NCI-H2227 (cell line): ENCODE measurements around the gene PVALEF.
A peak's percentile ranks its signal among the peaks of the same experiment; 100 is the strongest.

Experiments used
- DNase-seq: peaks from one replicate; lab custom pipeline; 2025; ENCODE audit not compliant: unreplicated experiment; lab: John Stamatoyannopoulos, UW

PVALEF gene

DNA sequence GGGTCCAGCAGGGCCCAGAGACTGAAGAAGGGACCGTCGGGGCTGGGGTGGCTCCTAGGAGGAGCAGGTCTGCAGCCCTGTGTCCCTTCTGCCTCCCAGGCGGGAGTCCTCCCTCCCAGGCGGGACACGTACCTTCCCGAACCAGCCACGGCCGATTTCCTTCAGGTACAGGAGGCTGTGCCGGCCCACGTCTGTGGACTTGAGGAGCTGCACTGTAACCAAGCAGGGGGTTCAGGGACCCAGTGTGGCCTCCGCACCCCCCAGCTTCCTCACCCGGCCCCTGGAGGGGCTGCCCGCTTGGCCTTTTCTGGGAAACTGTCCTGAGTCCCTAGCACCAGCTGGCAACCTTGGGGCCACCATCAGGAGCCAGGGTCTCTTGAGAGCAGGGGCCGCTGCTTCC is 37.0 kb upstream of the PVALEF start:
- no peak for DNase-seq

DNA sequence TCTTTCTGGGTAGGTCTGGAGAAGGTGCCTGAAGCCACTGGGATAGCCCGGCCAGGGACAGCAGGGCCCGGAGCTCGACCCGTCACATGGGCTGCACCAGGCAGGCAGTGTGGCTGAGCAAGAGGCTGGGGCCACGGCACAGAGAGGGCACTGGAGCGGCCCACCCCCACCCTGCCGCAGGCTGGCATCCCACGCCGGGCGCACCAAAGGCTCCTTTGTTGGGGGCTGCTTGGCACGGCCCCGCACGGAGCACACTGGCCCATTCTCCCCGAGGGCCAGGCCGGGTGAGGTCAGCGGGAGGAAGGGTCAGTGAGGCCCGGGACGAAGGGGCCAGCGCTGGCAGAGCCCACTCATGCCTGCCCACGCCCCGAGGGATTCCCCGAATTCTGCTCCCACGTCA is 36.5 kb upstream of the PVALEF start:
- no peak for DNase-seq

DNA sequence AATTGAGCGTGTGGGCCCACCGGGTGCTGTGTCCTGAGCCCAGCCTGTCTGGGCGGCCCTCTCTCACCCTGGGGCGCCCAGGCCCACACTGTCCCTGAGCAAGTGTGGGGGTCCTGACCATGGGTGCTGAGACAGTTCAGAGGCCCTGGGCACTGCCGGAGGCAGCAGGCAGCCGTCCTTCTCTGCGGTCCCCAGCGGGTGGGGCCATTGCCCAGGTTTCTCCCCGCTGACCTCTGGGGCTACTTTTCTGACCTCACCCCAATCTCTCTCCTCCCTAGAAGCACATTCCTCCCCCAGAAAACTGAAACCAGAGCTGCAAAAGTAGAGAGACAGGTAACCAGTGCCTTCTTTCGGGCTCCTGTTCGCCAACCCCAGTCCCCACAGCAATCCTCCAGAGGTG is 36.0 kb upstream of the PVALEF start:
- no peak for DNase-seq

DNA sequence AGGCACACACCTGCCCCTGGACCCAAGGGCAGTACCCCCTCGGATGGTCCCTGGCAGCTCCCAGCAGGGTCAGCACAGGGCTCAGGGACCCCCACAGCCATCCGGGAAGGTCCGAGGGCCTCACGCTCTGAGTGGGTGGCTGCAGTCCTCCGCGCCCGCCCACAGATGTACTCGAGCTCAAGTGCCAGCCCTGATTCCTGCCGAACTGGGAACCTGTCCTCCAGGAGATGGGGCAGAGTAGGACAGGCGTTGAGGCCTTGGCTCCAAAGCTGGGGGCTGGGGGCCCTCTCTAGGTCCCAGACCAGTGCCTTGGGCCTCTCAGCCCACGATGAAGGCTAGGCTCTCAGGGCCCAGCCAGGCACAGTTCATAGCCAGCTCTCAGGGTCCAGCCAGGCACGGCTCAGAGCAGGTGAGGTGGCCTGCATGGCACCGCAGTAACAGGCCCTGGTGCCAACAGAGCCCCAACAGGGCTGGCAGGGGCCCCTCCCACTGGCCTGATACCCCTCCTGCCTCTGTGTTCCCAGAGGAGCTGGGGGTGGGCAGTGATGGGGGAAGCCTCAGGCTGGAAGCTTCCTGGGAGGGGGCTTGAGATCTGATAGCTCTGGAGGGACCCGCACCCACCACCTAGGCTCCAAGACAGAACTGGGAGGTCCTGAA is 35.5 kb upstream of the PVALEF start:
- DNase-seq: no peak

DNA sequence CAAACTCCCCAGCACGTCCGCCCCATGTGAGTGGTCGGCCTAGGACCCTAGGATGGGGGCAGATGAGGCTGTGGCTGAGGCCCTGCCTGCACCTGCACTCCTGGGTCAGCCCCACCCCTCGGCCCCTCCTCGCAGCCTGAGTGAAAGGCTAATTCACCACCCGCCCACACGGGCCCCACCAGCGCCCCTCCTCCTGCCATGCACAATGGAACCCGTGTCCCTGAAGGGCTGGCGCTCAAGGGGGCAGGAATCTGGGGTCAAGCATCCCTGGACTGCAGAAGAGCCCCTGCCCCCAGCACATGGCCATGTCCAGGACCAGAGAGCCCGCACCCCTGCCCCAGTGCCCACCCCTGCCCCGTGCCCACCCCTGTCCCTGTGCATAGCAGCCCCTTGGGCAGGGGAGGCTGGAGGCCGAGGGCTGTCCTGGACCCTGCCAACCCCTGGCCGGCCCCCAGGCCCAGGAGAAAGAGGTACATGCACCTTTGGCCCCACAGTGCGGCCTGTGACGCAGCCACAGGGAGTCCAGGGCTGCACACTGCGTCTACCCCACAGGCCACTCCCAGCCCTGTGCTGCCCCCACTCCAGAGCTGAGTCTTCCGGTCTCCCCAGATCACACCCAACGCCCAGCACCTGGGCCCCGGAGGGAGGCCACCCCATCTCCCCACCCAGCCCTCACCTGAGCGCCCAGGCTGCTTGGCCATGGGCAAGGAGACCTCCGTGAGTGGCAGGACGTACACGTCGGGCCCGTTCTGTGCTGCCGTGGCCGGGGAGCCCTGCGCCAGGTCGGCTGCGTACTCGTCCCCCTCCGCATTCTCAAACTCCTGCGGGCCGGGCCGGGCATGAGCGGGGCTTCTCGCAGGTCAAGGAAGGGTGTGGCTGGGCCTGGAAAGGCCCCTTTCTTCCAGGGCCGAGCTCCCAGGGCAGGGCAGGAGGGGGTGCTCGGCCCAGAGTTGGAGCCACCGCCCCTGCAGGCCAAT is 34.6 kb upstream of the PVALEF start:
- DNase-seq: no peak

DNA sequence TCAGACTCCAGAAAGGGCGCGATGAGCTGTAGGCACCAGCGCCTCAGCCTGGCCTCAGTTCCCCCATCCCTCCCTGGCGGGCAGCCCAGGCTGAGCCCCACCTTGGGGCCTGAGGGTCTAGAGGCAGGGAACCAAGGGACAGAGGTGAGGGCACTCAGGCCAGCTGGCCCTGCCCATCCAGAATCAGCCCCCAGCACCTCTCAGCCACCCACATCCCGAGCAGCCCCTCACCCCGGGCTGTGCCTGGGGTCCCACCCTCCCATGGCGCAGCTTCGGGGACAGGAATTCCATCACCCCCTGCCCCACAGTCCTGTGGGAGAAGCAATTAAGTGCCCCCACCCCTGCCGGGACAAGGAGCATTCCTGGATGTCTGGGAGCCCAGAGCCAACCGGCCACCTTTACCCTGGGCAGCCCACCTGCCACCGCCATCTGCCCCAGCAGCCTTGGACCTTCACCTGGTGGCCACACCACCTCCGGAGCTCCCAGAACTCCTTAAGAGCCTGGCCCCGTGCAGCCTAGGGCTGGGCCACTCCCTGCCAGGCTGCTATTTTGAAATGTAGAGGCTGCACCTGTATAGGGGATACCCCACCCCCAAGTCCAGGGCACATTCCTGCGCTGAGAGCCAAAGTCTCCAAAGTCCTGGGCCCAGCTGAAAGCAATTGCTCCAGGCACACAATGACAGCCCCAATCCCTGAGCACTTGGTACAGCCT is 33.7 kb upstream of the PVALEF start:
- DNase-seq: no peak

DNA sequence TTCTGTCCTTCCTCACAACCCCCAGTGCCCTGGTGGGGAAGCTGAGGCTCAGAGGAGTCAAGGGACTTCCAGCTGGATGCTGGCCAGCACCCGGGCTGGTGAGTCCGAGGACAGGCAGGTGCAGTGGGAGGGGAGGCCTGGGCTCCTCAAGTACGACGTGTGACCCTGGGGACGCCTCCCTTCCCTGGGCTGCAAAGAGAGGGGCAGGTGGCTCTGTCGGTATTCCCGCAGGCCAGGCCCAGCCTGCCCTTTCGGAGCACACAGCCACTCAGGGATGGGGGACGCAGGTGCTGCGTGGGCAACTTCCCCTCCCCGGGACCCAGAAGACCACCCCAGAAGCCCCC is 33.1 kb upstream of the PVALEF start:
- DNase-seq: no peak

DNA sequence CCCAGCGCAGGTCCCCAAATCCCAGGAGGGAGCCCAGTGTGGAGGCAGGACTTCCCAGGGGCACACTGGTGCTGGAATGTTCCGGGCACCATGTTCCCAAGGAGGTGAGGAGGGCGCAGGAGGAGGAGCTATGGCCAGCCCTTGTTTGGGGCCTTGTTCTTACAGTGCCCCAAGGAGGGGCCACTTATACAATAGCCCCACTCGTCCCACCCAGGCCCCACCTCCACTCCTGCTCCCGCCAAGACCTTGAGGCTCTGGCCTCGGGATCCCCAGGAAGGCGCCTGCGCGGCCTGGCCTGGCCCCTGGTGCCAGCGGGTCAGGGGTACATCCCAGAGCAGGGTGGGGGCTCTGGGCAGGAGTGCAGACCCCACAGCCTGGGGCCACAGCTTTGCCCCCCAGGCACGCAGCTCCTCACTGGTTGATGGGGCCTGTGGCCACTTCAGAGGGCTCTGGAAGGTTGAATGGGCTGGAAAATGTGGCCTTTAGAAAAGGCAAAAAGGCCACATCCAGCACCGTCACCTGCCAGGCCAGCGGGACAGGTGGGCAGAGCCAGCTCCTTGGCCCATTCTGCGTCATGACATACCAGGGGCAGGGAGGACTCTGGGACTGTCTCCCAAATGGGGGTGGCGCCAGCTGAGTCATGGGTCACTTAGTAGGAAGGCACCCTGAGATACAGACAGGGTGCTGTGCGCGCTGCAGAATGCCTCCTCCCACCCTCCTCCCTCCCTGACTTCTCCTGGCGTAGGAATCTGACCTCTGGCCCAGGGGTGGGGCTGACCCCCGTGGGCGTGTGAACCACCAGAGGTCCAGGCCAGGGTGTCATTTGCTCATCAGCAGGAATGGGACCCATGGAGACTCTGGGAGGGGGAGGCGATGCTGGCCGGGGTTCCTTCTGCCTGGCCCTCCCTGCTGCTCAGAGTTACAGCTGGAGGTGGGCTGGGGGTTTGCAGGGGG is 32.3 kb upstream of the PVALEF start:
- DNase-seq: no peak

DNA sequence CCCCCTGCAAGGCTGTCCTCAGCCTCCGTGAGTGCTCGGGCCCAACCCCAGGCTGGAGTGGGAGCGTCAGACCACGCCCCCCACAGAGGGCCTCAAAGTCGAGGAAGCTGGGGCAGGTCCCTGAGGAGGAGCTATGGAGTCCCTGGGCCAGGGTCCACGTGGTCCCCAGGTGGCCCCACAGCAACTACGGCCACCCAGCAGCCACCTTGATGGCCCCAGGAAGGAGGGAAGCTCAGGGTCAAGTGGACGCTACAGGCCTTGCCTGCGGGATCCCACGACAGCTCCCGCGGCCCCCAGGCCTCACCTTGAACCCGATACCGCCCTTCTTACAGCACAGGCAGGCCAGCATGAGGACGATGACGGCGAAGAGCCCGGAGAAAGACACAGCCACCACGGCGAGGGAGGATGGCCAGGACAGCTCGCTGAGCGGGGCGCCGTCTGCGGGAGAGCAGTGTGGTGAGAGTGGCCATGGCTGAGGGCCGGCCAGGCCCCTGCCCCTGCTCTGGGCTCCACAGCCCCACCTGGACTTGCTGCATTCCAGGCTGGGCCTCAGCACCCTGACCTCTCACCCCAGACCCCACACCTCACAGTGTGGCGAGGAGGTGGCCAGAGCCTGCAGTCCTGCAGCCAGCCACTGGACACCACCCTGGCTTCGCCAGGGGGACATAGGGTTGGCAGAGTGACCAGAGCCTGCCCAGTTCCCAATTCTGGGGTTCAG is 31.1 kb upstream of the PVALEF start:
- no peak for DNase-seq

DNA sequence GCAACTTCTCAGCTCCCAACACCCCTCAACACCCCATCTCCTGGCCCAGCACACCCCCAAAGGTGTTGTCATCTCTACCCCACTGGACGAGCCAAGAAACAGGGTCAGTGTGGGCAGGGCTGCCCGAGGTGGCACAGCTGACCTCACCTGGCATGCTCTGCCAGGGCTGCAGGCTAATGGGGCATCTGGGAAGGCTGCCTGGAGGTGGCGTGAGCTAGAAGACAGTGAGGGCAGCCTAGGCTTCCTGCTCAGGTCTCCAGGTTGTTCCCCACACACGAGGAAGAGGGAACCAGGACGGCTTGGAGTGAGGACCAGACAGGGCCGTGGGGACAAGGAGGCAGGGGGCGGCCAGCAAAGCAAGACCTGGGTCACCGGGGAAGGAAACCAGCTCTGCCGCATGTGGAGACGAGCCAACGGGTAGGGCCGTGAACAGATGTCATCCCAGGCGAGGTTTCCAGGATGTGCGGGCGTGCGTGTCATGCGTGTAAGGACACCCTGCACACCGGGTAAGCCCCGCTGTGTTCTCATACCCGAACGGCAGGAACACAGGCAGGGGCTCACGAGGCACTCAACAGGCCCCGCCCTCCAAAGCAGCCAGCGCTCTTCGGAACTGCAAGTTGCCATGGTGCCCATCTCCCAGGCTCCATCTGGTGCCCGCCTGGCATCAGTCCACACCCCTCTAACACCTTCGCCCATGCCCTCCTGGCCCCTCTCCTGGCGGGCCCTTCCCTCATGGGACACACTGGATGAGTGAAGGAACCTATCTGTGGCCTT is 29.6 kb upstream of the PVALEF start:
- peak; percentile 24 for DNase-seq

DNA sequence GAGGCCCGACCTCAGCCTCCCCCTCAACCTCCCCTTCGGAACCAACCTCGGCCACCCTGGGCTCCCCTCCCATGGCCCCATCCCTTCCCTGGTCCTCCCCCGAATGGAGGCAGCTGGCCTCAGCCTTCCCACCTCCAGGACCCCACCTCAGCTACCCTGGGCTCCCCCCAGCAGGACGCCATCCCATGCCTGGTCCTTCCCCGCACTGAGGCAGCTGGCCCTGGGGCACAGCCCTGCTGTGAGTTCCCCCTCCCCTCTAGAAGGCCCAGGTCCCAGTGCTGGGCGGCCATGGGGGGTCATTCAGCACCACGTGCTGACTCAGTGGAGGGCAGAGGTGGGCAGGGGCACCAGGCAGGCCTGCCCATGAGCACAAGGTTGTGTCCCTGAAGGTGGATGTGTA is 28.9 kb upstream of the PVALEF start:
- no peak for DNase-seq

DNA sequence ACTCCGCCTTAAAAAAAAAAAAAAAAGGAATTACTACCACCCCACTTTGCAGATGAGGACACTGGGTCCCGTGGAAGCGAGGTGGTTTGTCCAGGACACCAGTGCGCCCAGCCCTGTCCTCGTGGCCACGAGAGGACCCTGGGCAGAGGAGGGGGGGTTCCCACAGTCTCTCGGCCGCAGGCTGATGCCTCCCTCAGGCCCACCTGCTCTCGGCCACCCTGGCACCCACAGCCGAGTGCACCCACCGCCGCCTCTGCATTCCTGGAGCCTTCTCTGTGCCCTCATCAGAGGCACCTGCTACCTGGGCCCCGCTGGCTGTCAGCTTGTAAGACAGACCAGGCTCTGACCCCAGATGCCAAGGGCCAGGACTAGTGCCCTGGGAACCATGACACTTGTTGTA is 28.1 kb upstream of the PVALEF start:
- no peak for DNase-seq

DNA sequence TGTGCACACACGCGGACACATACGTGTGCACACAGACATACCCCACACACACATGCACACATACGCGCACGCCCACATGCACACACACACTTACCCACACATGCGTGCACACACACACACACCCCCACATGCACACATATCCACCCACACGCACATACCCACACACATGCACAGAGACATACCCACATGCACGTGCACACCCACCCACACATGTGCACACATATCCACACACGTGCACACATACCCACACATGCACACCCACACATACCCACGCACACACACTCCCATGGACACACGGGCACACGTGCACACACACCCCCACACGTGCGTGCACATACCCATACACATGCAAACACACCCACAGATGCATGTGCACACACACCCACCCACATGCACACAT is 27.2 kb upstream of the PVALEF start:
- no peak for DNase-seq

DNA sequence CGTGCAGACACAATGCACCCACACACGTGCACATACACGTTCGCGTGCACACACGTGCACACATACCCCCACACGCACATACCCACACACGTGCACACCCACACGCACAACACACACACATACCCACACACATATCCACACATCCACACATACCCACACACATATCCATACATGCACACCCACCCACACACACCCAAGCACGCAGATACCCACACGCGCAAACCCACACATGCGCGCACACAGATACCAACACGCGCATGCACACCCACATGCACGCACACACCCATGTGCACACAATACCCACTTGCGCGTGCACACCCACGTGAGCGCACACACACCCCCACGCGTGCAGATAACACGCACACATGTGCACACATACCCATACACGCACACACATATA is 26.8 kb upstream of the PVALEF start:
- DNase-seq: no peak

DNA sequence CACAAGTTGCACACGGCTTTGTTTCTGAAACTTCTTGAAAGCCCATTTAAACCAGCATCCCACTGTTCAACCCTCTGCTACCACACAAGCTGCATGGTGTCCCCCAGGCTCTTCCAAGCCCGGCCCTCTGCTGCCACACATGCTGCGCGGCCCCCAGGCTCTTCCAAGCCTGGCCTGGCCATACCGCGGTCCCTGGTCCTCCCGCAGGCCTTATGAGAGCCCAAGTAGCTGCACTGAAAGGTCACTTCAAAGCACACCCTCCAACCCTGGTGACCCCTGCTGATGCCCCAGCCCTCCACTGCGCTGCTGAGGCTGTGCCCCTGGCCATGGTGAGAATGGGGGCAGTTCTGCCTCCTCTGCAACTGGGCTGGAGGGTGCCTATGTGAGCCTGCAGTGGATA is 25.9 kb upstream of the PVALEF start:
- DNase-seq: no peak

DNA sequence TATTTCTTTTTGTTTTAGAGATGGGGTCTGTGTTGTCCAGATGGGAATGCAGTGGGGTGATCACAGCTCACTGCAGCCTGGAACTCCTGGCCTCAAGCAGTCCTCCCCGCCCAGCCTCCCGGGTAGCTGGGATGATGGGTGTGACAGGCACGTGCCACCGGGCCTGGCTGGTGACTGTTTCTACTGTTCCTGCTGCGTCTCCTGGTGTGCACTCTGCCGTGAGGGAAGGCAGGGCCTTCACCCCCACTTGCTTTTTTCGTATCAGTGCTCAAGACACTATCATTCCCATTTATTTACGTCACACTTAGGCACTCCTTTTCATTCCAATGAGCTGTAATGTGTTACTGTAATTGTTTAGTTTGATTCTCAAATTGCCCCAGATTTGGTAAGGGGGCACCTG is 25.3 kb upstream of the PVALEF start:
- DNase-seq: no peak

DNA sequence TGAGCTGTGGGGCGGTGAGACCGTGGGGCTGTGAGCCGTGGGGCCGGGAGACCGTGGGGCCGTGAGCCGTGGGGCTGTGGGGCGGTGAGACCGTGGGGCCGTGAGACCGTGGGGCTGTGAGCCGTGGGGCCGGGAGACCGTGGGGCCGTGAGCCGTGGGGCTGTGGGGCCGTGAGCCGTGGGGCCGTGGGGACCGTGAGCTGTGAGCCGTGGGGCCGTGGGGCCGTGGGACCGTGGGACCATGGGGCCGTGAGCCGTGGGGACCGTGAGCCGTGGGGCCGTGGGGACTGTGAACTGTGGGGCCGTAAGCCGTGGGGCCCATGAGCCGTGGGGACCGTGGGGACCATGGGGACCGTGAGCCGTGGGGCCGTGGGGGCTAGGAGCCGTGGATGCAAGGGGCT is 24.6 kb upstream of the PVALEF start:
- no peak for DNase-seq

DNA sequence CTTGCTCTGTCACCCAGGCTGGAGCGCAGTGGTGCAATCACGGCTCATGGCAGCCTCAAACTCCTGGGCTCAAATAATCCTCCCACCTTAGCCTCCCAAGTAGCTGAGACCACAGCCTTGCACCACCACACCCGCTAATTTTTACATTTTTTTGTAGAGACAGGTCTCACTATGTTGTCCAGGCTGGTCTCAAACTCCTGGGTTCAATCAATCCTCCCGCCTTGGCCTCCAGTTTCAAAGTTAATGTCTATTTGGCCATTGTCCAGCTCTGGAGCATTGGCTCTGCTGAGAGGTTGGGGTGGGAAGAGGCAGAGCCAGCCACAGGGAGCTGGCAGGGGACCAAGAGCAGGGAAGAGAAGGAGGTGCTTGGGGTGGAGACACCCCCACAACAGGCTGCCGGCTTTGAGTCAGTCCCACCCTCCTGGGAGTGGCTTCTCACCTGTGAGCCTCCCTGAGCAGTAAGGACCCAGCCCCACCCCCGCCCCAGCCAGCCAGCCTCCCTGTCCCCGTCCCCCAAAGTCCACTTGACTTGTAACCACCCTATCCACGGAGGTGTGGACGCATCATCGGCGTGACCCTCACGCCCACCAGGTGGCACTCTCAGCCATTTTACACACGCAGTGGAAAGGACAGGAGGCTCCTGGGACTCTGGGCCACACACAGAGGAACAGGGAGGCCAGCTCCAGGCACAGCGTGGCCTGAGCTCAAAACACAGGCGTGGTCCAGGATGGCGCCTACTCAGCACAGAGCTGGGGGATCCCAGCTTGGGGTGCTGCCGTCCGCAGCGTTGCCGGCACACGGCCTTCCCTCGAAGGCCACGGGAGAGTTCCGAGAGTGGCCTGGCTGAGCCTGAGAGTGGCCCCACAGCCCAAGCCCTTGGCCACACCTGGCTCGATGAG is 22.8 kb upstream of the PVALEF start:
- peak; percentile 84 for DNase-seq

DNA sequence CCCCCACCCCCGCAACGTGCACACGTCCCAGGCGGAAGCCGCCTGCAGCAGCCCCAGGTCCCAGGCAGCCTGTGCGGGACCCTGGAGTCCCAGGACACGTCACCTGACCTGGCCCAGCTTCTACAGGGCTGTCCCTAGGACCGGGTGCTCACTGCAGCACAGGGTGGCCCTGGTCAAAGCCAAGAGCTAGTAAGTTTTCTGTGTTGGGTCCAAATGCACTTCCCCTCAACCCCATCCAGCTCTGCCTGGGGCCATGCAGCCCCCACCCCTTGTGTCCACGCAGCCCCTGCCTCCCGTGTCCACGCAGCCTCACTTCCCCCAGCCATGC is 22.1 kb upstream of the PVALEF start:
- no peak for DNase-seq
